ENCODE data around the gene PDE4B.

DNA sequence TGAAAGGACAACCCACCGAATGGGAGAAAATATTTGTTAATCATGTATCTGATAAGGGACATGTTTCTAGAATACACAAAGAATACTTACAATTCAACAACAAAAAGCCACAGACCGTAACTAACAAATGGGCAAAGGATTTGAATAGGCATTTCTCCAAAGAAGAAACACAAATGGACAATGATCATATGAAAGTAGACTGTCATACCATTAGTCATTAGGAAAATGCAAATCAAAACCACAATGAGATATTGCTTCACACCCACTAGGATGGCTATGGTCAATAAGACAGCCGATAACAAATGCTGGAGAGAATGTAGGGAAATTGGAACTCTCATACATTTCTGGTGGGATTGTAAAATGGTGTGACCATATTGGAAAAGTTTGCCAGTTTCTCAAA, 374.1 kb downstream of the PDE4B start:
- TF ChIP-seq, protein P1, sequence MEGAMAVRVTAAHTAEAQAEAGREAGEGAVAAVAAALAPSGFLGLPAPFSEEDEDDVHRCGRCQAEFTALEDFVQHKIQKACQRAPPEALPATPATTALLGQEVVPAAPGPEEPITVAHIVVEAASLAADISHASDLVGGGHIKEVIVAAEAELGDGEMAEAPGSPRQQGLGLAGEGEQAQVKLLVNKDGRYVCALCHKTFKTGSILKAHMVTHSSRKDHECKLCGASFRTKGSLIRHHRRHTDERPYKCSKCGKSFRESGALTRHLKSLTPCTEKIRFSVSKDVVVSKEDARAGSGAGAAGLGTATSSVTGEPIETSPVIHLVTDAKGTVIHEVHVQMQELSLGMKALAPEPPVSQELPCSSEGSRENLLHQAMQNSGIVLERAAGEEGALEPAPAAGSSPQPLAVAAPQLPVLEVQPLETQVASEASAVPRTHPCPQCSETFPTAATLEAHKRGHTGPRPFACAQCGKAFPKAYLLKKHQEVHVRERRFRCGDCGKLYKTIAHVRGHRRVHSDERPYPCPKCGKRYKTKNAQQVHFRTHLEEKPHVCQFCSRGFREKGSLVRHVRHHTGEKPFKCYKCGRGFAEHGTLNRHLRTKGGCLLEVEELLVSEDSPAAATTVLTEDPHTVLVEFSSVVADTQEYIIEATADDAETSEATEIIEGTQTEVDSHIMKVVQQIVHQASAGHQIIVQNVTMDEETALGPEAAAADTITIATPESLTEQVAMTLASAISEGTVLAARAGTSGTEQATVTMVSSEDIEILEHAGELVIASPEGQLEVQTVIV (IDR thresholded peaks at IDR 0.05; ENCODE audit: borderline replicate concordance, partially characterized antibody), result no peak
- TF ChIP-seq, protein P2, sequence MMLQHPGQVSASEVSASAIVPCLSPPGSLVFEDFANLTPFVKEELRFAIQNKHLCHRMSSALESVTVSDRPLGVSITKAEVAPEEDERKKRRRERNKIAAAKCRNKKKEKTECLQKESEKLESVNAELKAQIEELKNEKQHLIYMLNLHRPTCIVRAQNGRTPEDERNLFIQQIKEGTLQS (IDR thresholded peaks at IDR 0.05; ENCODE audit: borderline replicate concordance, extremely low read depth, low read depth, low read length), result no peak
- no peak for TF ChIP-seq EP300 (IDR thresholded peaks at IDR 0.05; ENCODE audit: borderline replicate concordance in 1 of 2, control insufficient read depth in 1 of 2, low read depth in 2 of 2, low read length in 2 of 2)
- TF ChIP-seq FOXM1 (IDR thresholded peaks at IDR 0.05; ENCODE audit: low read depth, low read length), result no peak
- TF ChIP-seq, protein P3, sequence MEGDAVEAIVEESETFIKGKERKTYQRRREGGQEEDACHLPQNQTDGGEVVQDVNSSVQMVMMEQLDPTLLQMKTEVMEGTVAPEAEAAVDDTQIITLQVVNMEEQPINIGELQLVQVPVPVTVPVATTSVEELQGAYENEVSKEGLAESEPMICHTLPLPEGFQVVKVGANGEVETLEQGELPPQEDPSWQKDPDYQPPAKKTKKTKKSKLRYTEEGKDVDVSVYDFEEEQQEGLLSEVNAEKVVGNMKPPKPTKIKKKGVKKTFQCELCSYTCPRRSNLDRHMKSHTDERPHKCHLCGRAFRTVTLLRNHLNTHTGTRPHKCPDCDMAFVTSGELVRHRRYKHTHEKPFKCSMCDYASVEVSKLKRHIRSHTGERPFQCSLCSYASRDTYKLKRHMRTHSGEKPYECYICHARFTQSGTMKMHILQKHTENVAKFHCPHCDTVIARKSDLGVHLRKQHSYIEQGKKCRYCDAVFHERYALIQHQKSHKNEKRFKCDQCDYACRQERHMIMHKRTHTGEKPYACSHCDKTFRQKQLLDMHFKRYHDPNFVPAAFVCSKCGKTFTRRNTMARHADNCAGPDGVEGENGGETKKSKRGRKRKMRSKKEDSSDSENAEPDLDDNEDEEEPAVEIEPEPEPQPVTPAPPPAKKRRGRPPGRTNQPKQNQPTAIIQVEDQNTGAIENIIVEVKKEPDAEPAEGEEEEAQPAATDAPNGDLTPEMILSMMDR (IDR thresholded peaks at IDR 0.05 in 2 of 3, conservative IDR thresholded peaks at IDR 0.05 in 1 of 3; ENCODE audit: control insufficient read depth in 2 of 3, extremely low read depth in 1 of 3, insufficient read depth in 1 of 3, low read depth in 3 of 3, low read length in 3 of 3), result no peak
- no peak for TF ChIP-seq POLR2A (IDR thresholded peaks at IDR 0.05; ENCODE audit: low read depth, low read length)
- TF ChIP-seq ASH2L (IDR thresholded peaks at IDR 0.05; ENCODE audit: borderline replicate concordance, low read depth), result no peak

Data from GM12878 (cell line).